Karpas-422 (cell line): ENCODE data around the gene CDK6. TPM values are rescaled to one million over a fixed set of nuclear protein-coding genes. Genes with fewer than 3 reads are reported as not detected.

Source experiments
- DNase-seq: peaks from one replicate; pipeline ENCODE4 v3.0.0-alpha.2; 2015
- H2AFZ ChIP-seq: fragments of 200-600 bp; sonication (generic); 2 replicates; pipeline ENCODE4 v1.6.1; 2014; ENCODE audit warnings: antibody characterized with exemption, low read length, mixed read lengths
- H3K27ac ChIP-seq: fragments of 200-600 bp; sonication (generic); 2 replicates; pipeline ENCODE4 v1.5.1; 2014; ENCODE audit warnings: mild to moderate bottlenecking, low read length, moderate library complexity
- H3K27me3 ChIP-seq: fragments of 200-600 bp; sonication (generic); 2 replicates; pipeline ENCODE4 v1.6.1; 2014; ENCODE audit warnings: low read length, mixed read lengths
- H3K36me3 ChIP-seq: fragments of 200-600 bp; sonication (generic); 2 replicates; pipeline ENCODE4 v1.6.1; 2014; ENCODE audit warnings: low read length, mixed read lengths; ENCODE audit not compliant: insufficient read depth
- H3K4me1 ChIP-seq: fragments of 200-600 bp; sonication (generic); 2 replicates; pipeline ENCODE4 v1.6.1; 2014; ENCODE audit warnings: mild to moderate bottlenecking, low read length, mixed read lengths
- H3K4me2 ChIP-seq: fragments of 200-600 bp; sonication (generic); 2 replicates; pipeline ENCODE4 v1.6.1; 2014; ENCODE audit warnings: low read length, low read depth, mild to moderate bottlenecking; ENCODE audit not compliant: poor library complexity, severe bottlenecking
- H3K4me3 ChIP-seq: fragments of 200-600 bp; sonication (generic); 2 replicates; pipeline ENCODE4 v1.5.1; 2014; ENCODE audit warnings: mild to moderate bottlenecking, antibody characterized with exemption, low read length, mixed read lengths
- H3K79me2 ChIP-seq: fragments of 200-600 bp; sonication (generic); 2 replicates; pipeline ENCODE4 v1.6.1; 2014; ENCODE audit warnings: mild to moderate bottlenecking, low read length, mixed read lengths
- H3K9ac ChIP-seq: fragments of 200-600 bp; sonication (generic); 2 replicates; pipeline ENCODE4 v1.6.0; 2014; ENCODE audit warnings: low read length
- H3K9me2 ChIP-seq: fragments of 200-600 bp; sonication (generic), shearing (Covaris generic); replicated peaks from 2 replicates; pipeline ENCODE4 v1.6.0; 2014; ENCODE audit warnings: mild to moderate bottlenecking, low read length, moderate library complexity; ENCODE audit not compliant: insufficient read depth
- H3K9me3 ChIP-seq: fragments of 300-700, 200-600 bp; sonication (generic); 2 replicates; pipeline ENCODE4 v1.6.1; 2014; ENCODE audit warnings: low read length, mixed read lengths
- H4K20me1 ChIP-seq: fragments of 200-600 bp; sonication (generic); 2 replicates; pipeline ENCODE4 v1.6.1; 2014; ENCODE audit warnings: mild to moderate bottlenecking, antibody characterized with exemption, low read length, low read depth; ENCODE audit not compliant: insufficient read depth
- total RNA-seq: library from RNA; depleted of rRNA; stranded (reverse); fragments of >200 nt; shearing (Covaris generic); gene quantifications from 2 replicates; pipeline ENCODE4 v1.2.3, GENCODE V29; 2014; ENCODE audit warnings: low replicate concordance

CDK6 gene
- total RNA-seq, 1 experiment from 2014 or later: 65.1 TPM

DNA sequence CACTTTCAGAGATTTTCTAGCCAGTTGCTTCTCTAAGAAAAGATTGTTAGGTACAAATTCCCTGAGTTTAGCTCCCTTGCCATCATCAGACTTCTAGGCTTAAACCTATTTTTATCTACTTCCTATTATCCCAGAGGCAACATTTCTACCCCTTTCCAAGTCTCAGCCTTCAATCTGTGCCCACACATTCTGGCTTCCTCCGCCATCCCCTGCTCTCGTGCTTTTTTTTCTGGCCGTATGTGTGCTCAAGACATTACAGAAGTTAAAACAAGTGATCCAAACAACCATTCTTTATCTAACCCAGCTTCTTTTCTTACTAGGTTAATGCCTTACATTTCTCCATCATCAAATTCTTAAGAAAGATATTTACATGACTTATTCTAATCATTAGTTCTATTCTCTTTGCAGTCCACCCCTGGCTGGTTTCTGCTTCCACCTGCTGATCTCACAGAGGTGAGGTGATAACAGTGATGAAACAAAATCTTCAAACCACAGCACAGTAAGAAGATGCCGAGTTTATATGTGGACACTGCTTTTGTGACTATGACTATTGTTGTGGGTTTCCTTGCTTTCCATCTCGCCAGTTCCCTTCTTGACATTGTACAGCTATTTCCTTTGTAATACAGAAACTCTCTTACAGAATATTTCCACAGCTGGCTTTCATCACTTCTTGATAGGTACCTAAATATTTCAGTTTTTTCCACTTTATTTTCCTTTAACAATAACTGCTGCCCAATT lies 18.3 kb upstream of the CDK6 start:
- H3K27ac ChIP-seq: no peak overlapping the region
- no peaks in the 10 kb centered on the region for H3K36me3 ChIP-seq
- H3K4me1 ChIP-seq: peaks cover 7% of the 10 kb centered on the region; the same call in 1 of the 2 replicates
- H2AFZ ChIP-seq: no peak overlapping the region
- no peaks in the 10 kb centered on the region for H4K20me1 ChIP-seq
- H3K9ac ChIP-seq: no peak overlapping the region
- no peak overlapping the region for H3K4me2 ChIP-seq
- DNase-seq: no peak
- no peaks in the 10 kb centered on the region for H3K9me3 ChIP-seq
- H3K79me2 ChIP-seq: no peaks in the 10 kb centered on the region
- no peak overlapping the region for H3K4me3 ChIP-seq
- no peaks in the 10 kb centered on the region for H3K9me2 ChIP-seq
- no peaks in the 10 kb centered on the region for H3K27me3 ChIP-seq

DNA sequence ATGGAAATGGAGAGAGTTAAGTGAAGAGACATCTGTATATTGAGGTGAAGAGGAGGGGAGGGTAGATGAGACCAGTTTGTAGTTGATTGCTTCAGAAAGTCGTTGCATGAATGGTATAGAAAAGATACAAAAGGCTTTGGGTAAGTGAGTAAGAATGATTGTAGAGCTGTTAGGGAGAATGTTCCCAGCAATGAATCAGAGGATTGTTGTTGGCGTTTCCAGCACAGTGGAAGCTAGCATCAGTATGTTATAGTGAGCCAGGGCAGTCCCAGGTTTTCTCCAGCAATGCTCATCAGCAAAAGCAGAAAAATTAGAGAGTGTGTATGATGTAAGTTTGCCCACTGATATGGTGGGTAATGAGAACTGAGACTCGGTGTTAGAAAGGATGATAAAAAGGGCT lies 15.4 kb upstream of the CDK6 start:
- DNase-seq: no peak
- H3K9me3 ChIP-seq: no peaks in the 10 kb centered on the region
- H3K9me2 ChIP-seq: no peaks in the 10 kb centered on the region
- no peaks in the 10 kb centered on the region for H3K27me3 ChIP-seq
- peaks cover 14% of the 10 kb centered on the region for H3K4me1 ChIP-seq
- H3K36me3 ChIP-seq: no peaks in the 10 kb centered on the region
- H2AFZ ChIP-seq: no peak overlapping the region
- no peak overlapping the region for H3K9ac ChIP-seq
- H3K27ac ChIP-seq: no peak overlapping the region
- H4K20me1 ChIP-seq: no peaks in the 10 kb centered on the region
- H3K4me3 ChIP-seq: no peak overlapping the region
- no peak overlapping the region for H3K4me2 ChIP-seq
- H3K79me2 ChIP-seq: no peaks in the 10 kb centered on the region

DNA sequence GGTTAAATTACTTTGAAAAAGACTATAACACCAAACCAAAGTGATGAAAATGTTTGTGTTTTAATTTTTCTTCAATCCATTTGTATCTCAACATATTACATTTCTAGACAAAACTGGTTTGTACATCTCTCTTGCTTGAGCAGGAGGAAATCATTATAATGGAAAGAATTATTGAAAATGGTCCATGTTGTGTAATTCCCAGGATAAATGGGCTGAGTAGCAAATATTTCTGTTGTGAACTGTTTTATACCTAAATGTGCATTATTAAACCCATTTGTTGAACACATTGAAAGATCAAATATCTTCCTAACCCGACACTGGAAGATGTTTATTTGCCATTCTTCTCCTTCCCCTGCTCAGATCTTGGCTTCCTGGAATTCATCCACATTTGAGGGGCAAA lies 14.1 kb upstream of the CDK6 start:
- no peaks in the 10 kb centered on the region for H3K9me2 ChIP-seq
- no peaks in the 10 kb centered on the region for H3K27me3 ChIP-seq
- peaks cover 14% of the 10 kb centered on the region for H3K4me1 ChIP-seq
- no peak overlapping the region for H3K4me3 ChIP-seq
- no peaks in the 10 kb centered on the region for H3K79me2 ChIP-seq
- no peak overlapping the region for H3K27ac ChIP-seq
- H4K20me1 ChIP-seq: no peaks in the 10 kb centered on the region
- H3K9ac ChIP-seq: no peak overlapping the region
- no peak for DNase-seq
- H3K36me3 ChIP-seq: no peaks in the 10 kb centered on the region
- no peak overlapping the region for H3K4me2 ChIP-seq
- H3K9me3 ChIP-seq: no peaks in the 10 kb centered on the region
- H2AFZ ChIP-seq: no peak overlapping the region

- Histone ChIP-seq H3K9me2 (no peaks in the 10 kb centered on the region), H2AFZ (no peak overlapping the region), H3K9me3 (no peaks in the 10 kb centered on the region), H3K4me2 (peak overlapping the region; percentile 54), H3K4me3 (peak overlapping the region; percentile 30), H3K27me3 (no peaks in the 10 kb centered on the region), H3K27ac (no peak overlapping the region), H3K36me3 (no peaks in the 10 kb centered on the region), H3K79me2 (no peaks in the 10 kb centered on the region), H3K9ac (0 out of 2 replicates have a peak overlapping the region, but pooled peaks have one; percentile 9), H3K4me1 (peaks cover 14% of the 10 kb centered on the region), H4K20me1 (no peaks in the 10 kb centered on the region)
- no peak for DNase-seq
Observed at GRCh38 chr7:92849322-92849721, 12.9 kb upstream of the CDK6 start.

- Histone ChIP-seq H3K4me1 (peaks cover 14% of the 10 kb centered on the region), H3K9me2 (no peaks in the 10 kb centered on the region), H2AFZ (no peak overlapping the region), H3K27me3 (no peaks in the 10 kb centered on the region), H3K4me3 (peak overlapping the region; percentile 30), H4K20me1 (no peaks in the 10 kb centered on the region), H3K9ac (0 out of 2 replicates have a peak overlapping the region, but pooled peaks have one; percentile 9), H3K79me2 (no peaks in the 10 kb centered on the region), H3K4me2 (peak overlapping the region; percentile 54), H3K36me3 (no peaks in the 10 kb centered on the region), H3K9me3 (no peaks in the 10 kb centered on the region), H3K27ac (no peak overlapping the region)
- no peak for DNase-seq
Observed at GRCh38 chr7:92848851-92849250, 12.5 kb upstream of the CDK6 start.

- no peak overlapping the region for H3K9ac ChIP-seq
- no peaks in the 10 kb centered on the region for H3K36me3 ChIP-seq
- H4K20me1 ChIP-seq: no peaks in the 10 kb centered on the region
- H3K79me2 ChIP-seq: no peaks in the 10 kb centered on the region
- H3K9me2 ChIP-seq: no peaks in the 10 kb centered on the region
- H3K9me3 ChIP-seq: no peaks in the 10 kb centered on the region
- H3K4me3 ChIP-seq: no peak overlapping the region
- H3K27me3 ChIP-seq: no peaks in the 10 kb centered on the region
- no peak overlapping the region for H3K27ac ChIP-seq
- H3K4me1 ChIP-seq: peaks cover 14% of the 10 kb centered on the region
- H3K4me2 ChIP-seq: no peak overlapping the region
- no peak for DNase-seq
- no peak overlapping the region for H2AFZ ChIP-seq
Observed at GRCh38 chr7:92848441-92848840, 12.1 kb upstream of the CDK6 start.

DNA sequence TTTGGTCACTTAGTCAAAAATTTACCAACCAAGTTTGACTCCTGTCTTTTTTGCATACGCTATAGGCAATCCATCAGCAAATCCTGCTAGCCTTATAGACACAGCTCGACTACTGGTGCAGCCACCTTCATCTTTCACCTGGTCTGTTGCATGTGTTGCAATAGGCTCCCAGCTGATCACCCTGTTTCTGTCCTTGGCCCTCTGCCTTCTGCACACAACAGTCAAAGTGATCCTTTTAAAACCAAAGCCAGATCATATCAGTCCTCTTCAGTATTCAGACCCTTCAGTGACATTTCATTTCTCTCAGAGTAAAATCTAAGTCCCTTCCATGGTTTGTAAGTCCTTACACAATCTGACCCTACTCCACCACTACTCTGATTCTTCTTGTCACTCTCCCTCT lies 10.9 kb upstream of the CDK6 start:
- no peak overlapping the region for H3K4me2 ChIP-seq
- H2AFZ ChIP-seq: no peak overlapping the region
- no peak overlapping the region for H3K27ac ChIP-seq
- H3K27me3 ChIP-seq: no peaks in the 10 kb centered on the region
- H3K79me2 ChIP-seq: no peaks in the 10 kb centered on the region
- H3K4me3 ChIP-seq: no peak overlapping the region
- peaks cover 12% of the 10 kb centered on the region for H3K4me1 ChIP-seq
- no peaks in the 10 kb centered on the region for H4K20me1 ChIP-seq
- no peaks in the 10 kb centered on the region for H3K9me2 ChIP-seq
- DNase-seq: no peak
- H3K36me3 ChIP-seq: no peaks in the 10 kb centered on the region
- no peaks in the 10 kb centered on the region for H3K9me3 ChIP-seq
- no peak overlapping the region for H3K9ac ChIP-seq

DNA sequence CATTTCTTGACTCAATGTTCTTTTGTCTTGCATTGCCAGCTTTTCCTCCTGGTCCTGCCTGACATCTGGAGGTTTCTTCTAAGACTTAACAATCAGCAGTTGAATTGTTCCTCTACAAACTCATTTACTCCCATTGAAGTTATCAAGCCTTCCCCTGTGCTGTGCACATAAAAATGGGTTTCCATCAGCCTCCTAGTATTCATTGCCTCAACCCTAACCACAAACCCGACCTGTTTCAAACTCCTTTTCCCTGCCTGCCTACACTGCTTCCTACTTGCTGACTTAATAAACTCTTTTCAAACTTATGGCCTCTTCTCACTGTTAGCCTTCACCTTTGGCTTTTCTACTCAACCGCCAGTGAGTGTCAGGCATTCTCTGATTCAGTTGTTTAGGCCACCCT lies 9.4 kb upstream of the CDK6 start:
- Histone ChIP-seq H2AFZ (no peak overlapping the region), H3K79me2 (no peaks in the 10 kb centered on the region), H3K27me3 (no peaks in the 10 kb centered on the region), H3K4me1 (peaks cover 7% of the 10 kb centered on the region), H3K36me3 (no peaks in the 10 kb centered on the region), H3K9me2 (no peaks in the 10 kb centered on the region), H3K9ac (no peak overlapping the region), H4K20me1 (no peaks in the 10 kb centered on the region), H3K4me2 (no peak overlapping the region), H3K27ac (no peak overlapping the region), H3K4me3 (no peak overlapping the region), H3K9me3 (no peaks in the 10 kb centered on the region)
- no peak for DNase-seq
